Testis (tissue), 3 donors: ENCODE data around the gene SPOCK2. TPM values are rescaled to one million over a fixed set of nuclear protein-coding genes. Genes with fewer than 3 reads are reported as not detected.
A peak's percentile ranks its signal among the peaks of the same experiment; 100 is the strongest.

Source experiments
- DNase-seq: peaks from one replicate; pipeline ENCODE4 v3.0.0-alpha.2; 2019
- H3K27ac ChIP-seq, 2 donors: fragments of 200-600 bp; sonication (generic); one replicate each; pipeline ENCODE4 v1.5.1; 2019
- H3K27me3 ChIP-seq: fragments of 200-600 bp; sonication (generic); one replicate; pipeline ENCODE4 v1.5.1; 2019
- H3K36me3 ChIP-seq: fragments of 200-600 bp; sonication (generic); one replicate; pipeline ENCODE4 v1.5.1; 2017; ENCODE audit warnings: low read depth; ENCODE audit errors: missing control alignments
- H3K4me1 ChIP-seq: fragments of 200-600 bp; sonication (generic); one replicate; pipeline ENCODE4 v1.5.1; 2019
- H3K4me3 ChIP-seq, 2 donors: fragments of 200-600 bp; sonication (generic); one replicate each; pipeline ENCODE4 v1.5.1; 2017 to 2019
- H3K9me3 ChIP-seq: fragments of 200-600 bp; sonication (generic); one replicate; pipeline ENCODE4 v1.5.1; 2017
- CTCF ChIP-seq, 3 experiments: fragments of 450-650 bp in 2 of 3; fragments of 200-600 bp in 1 of 3; sonication (generic) in 1 of 3; IDR thresholded peaks; one replicate each; pipeline ENCODE4 v1.5.1; 2016 to 2019; ENCODE audit warnings: antibody characterized with exemption in 3 of 3, mild to moderate bottlenecking in 2 of 3, moderate library complexity in 1 of 3
- POLR2A ChIP-seq: fragments of 450-650 bp; IDR thresholded peaks from one replicate; pipeline ENCODE4 v1.6.1; 2017; ENCODE audit warnings: antibody characterized with exemption, mild to moderate bottlenecking, moderate library complexity
- WGBS, 2 donors: methylation state at CpG; one replicate each; pipeline ENCODE4 v1.1.5; 2018; 5-methylcytosine and 5-hydroxymethylcytosine counted together
- intact Hi-C: fragments of 100-400 bp; cut with DNase I; formaldehyde crosslinking; loops from one replicate; pipeline ENCODE4 v1.15.1; 2023; ENCODE audit warnings: low total_unique reads
- polyA plus RNA-seq: library from polyadenylated mRNA; stranded (reverse); fragments of 350-450 nt; fragmentation: Illumina TruSeq; extraction: RNeasy Lipid Tissue Mini Kit (QIAGEN cat#74804); gene quantifications from one replicate; pipeline ENCODE4 v1.2.3, GENCODE V29; 2014; ENCODE audit warnings: low read depth, low replicate concordance; ENCODE audit not compliant: insufficient read depth
- total RNA-seq, 2 donors: library from RNA; depleted of rRNA; stranded (reverse); fragments of >200 nt; gene quantifications; one replicate each; pipeline ENCODE4 v1.2.3, GENCODE V29; 2016

The SPOCK2 gene
- total and polyA plus RNA-seq, 3 donors from 2014 or later: 73.6 to 212 (median 113) TPM

GRCh38 chr10:72107325-72108003, 19.1 kb upstream of the SPOCK2 start:
- no peak for DNase-seq
- Histone ChIP-seq H3K27me3 (no peaks in the 10 kb centered on the region), H3K4me1 (peaks cover 42% of the 10 kb centered on the region), H3K9me3 (no peaks in the 10 kb centered on the region), H3K27ac (peak overlapping the region in 1 of 2 donors; percentile 18), H3K36me3 (no peaks in the 10 kb centered on the region), H3K4me3 (no peak overlapping the region)
- intact Hi-C loops: no loop called here
- WGBS, 2 donors: 55 to 58% methylated on average over 3 of the region's 3 CpGs
- TF ChIP-seq POLR2A (no peak), CTCF (IDR thresholded peaks at IDR 0.05) (no peak)

- intact Hi-C loops: no loop called here
- no peaks in the 10 kb centered on the region for H3K9me3 ChIP-seq
- H3K36me3 ChIP-seq: no peaks in the 10 kb centered on the region
- 67 to 71% methylated on average over 2 of the region's 2 CpGs for WGBS, 2 donors
- H3K4me3 ChIP-seq: no peak overlapping the region
- H3K4me1 ChIP-seq: peaks cover 42% of the 10 kb centered on the region
- no peaks in the 10 kb centered on the region for H3K27me3 ChIP-seq
- TF ChIP-seq POLR2A (no peak), CTCF (IDR thresholded peaks at IDR 0.05) (no peak)
- H3K27ac ChIP-seq: peak overlapping the region in 1 of 2 donors; percentile 18
- DNase-seq: no peak
Measured at GRCh38 chr10:72106896-72107295, 18.5 kb upstream of the SPOCK2 start.

DNA sequence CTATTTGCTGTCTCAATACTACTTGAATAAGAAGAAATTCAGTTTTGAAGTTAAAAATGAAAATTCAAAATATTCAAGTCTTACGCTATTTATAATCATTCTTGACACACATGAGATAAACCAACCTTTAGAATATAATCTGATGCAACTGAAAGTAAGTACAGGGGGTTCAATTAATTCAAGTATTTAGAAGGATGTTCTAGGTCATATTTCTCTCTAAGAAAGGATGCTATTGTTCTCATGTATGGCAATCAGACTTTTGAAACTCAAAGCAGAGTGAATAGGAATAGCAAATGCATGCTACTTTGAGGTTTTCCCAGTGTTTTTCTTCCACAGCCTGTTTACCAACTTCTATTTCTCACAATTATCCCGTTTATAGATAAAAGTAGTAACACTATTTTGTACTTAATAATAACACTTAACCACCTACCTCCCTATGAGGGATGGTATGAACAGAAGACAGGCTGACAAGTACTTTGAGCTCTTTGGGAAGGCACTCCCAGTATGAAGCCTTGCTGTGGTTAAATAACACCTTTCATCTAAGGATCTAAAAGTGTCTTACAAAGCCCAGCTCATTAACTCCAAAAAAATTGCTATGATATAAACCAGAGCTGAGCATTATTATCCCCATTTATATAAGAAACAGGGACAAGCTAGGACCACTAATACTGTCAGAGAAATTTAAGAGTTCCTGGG, 18.0 kb upstream of the SPOCK2 start:
- no peak for TF ChIP-seq POLR2A

DNA sequence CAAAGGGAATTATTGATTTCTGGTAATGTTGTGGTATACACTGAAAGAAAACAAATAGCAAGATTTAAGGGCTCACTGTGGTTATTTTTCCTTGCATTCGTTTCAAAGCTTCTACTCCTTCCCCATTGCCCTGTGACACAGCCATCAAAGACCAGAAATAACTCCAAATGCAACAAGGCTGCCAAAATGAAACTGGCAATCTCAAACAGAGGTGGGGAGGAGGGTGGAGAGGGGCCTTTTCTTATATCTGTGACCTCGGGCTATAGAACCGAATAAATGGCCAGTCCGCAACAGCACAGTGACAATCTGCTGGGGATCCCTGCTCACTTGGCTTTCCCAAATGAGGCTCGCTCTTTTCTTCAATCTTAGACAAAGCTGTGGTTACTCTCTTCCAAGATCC, 17.4 kb upstream of the SPOCK2 start:
- Histone ChIP-seq H3K27me3 (no peaks in the 10 kb centered on the region), H3K27ac (peak overlapping the region in 1 of 2 donors; percentile 65), H3K36me3 (no peaks in the 10 kb centered on the region), H3K4me1 (peaks cover 42% of the 10 kb centered on the region), H3K4me3 (no peak overlapping the region), H3K9me3 (no peaks in the 10 kb centered on the region)
- intact Hi-C loops: no loop called here
- TF ChIP-seq POLR2A (no peak), CTCF (IDR thresholded peaks at IDR 0.05) (no peak)
- no peak for DNase-seq
- 75 to 80% methylated on average over 5 of the region's 5 CpGs for WGBS, 2 donors

More for the DNA sequence above, 18.0 kb upstream of the SPOCK2 start:
- Histone ChIP-seq H3K27me3 (no peaks in the 10 kb centered on the region), H3K9me3 (no peaks in the 10 kb centered on the region), H3K27ac (peak overlapping the region in 1 of 2 donors; percentile 65), H3K4me1 (peaks cover 42% of the 10 kb centered on the region), H3K4me3 (no peak overlapping the region), H3K36me3 (no peaks in the 10 kb centered on the region)
- DNase-seq: no peak
- WGBS, 2 donors: 54 to 73% methylated on average over 2 of the region's 2 CpGs
- intact Hi-C loops: no loop called here

GRCh38 chr10:72105098-72105475, 16.7 kb upstream of the SPOCK2 start:
- intact Hi-C loops: no loop called here
- no peak overlapping the region for H3K4me3 ChIP-seq
- 91 to 93% methylated on average over 6 to 9 of the region's 9 CpGs for WGBS, 2 donors
- TF ChIP-seq CTCF (IDR thresholded peaks at IDR 0.05): no peak
- no peak for TF ChIP-seq POLR2A
- peak overlapping the region; percentile 61 to 65 for H3K27ac ChIP-seq
- no peaks in the 10 kb centered on the region for H3K9me3 ChIP-seq
- H3K27me3 ChIP-seq: no peaks in the 10 kb centered on the region
- no peaks in the 10 kb centered on the region for H3K36me3 ChIP-seq
- H3K4me1 ChIP-seq: peaks cover 42% of the 10 kb centered on the region
- DNase-seq: no peak
